ENCODE results near the gene TTLL7.

TTLL7 gene

DNA sequence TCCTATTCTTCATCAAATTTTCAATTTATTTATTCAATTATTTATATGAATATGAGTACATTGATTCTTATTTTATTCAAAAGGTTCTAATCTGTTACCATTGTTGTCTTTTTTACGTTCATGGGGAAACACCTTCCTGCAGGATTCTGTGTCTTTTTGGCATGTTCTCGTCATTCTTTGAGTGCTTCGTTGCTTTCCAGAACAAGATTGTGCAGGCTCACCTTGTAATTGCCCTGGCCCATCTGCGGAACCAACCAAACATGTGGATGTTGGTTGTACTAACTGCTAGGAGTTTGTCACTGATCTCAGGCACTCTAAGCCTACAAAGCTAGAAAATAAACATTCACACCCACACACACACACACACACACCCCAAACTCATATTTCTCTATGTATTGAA is 182.1 kb downstream of the TTLL7 start:
- no peak for DNase-seq (ENCODE audit: low read depth)

DNA sequence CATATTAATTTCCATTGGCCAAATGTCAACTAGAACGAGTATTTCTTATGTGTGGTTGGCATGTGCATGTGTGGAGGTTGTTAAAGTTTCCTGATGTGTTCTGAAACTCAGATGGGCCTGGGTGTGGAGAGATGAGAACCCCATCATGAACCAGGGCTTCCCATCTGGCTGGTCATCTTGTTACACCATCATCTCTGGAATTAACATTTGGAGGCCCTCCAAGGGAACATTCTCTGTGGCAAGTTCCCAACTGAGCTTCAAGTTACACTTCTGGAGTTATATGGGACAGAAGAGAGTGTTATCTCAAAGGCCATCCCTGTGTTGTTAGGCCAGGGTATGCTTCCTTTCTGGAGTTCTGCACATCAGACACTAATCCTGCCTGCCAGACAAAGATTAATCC is 183.6 kb downstream of the TTLL7 start:
- DNase-seq (ENCODE audit: low read depth): peak; percentile 81
